A172 (cell line): ENCODE measurements around the gene SIX5. TPM values are rescaled to one million over a fixed set of nuclear protein-coding genes. Genes with fewer than 3 reads are reported as not detected.

ENCODE experiments used
- DNase-seq: peaks from one replicate; pipeline ENCODE4 v3.0.0-alpha.2; 2015; ENCODE audit warnings: low spot score
- total RNA-seq: library from RNA; depleted of rRNA; stranded (reverse); fragments of >200 nt; shearing (Covaris generic); gene quantifications from 2 replicates; pipeline ENCODE4 v1.2.3, GENCODE V29; 2014

SIX5 gene
- total RNA-seq, 1 experiment from 2014 or later: 9.5 TPM

DNA sequence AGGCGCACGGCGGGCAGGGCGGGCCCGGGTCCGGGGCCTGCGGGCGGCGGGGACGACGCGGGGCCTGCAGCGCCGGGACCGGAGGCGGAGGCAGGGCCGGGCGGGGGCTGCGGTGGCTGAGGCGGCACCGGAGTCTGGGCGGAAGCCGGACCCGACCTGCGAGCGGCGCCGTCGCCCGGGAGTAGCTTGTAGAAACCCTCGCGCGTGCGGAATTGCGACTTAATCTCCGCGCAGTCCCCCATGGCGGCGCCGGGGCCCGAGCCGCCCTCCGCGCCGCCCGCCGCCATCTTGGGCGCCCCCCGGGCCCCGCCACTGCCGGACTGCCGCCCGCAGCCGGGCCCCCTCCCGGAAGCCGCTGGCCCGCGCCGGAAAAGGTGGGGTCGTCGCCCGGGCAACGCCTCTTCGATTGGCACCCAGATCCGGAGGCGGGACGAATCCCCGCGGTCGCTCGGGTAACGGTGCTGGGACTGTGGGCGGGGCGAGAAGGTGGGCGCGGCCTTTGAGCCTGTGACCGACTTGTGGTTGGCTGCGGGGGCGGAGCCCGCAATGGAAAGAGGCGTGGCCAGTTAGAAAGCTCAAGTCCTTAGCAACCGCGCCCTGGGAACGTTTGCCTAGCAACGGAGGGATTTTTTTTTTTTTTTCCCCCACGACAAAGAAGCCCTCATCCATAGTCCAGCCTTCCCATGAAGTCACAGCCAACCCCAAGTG lies 23.6 kb upstream of the SIX5 start, which contains the start of gene DMWD:
DMWD (minus strand) TSS at position 376 of the 708 bp plus-strand sequence; CDS start at position 287, 89 bp downstream.
- DNase-seq: peak; percentile 91

GRCh38 chr19:45791744-45792469 lies 22.9 kb upstream of the SIX5 start:
- DNase-seq: no peak

- DNase-seq: no peak
Measured at GRCh38 chr19:45790942-45791341, 21.9 kb upstream of the SIX5 start.

DNA sequence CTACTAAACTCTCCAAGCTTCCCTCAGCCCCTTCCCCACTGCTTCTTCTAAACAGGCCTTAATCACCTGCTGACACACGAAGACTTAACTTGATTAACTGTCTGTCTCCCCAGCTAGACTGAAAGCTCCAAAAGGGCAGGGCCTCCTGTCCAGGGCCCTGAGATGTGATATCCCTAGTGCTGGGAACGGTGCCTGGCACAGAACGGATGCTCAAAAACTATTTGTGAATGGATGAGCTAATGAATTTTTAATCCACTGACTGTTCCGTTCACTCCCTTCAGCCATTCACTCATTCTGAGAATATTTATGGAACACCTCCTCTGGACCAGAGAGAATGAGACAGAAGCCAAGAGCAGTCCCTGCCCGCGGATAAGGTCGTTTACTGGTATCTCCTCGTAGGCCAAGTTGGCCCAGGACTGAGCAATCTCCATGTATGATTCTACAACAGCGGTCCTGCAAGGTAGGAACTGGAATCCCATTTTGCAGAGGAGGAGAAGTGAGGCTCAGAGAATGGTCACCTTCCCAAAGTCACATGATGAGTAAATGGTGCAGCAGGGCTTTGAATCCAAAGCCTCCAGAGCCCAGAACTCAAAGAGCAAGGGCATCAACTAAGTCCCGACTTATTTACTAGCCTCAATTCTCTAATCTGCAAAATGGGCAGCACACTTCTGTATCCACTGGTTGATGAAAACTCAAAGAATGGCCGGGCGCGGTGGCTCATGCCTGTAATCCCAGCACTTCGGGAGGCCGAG lies 20.2 kb upstream of the SIX5 start:
- DNase-seq: no peak

- no peak for DNase-seq
Measured at GRCh38 chr19:45786533-45786894, 17.5 kb upstream of the SIX5 start.

- no peak for DNase-seq
Measured at GRCh38 chr19:45785781-45786532, 16.9 kb upstream of the SIX5 start.

DNA sequence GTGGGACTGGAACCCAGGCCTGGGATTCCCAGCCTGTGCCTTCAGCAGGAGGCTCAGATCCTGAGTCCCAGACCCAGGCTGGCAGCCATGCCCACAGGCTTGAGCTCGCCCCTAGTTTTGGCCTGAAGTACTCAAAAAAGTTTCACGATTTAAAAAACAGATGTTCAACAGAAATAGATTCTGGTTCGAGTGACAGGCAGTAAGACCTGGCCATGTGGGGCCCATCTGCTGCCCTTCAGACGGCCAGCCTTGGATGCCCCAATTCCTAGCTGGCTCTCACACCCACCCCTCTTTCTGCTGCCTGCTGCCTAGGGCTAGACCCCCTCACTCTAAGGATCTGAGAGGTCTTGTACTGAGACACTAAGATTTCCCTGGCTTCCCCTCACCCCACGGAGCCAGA lies 16.0 kb upstream of the SIX5 start:
- DNase-seq: no peak

- DNase-seq: no peak
Measured at GRCh38 chr19:45784096-45784495, 15.0 kb upstream of the SIX5 start.

GRCh38 chr19:45782820-45783785 lies 14.1 kb upstream of the SIX5 start:
- peak; percentile 71 for DNase-seq

DNA sequence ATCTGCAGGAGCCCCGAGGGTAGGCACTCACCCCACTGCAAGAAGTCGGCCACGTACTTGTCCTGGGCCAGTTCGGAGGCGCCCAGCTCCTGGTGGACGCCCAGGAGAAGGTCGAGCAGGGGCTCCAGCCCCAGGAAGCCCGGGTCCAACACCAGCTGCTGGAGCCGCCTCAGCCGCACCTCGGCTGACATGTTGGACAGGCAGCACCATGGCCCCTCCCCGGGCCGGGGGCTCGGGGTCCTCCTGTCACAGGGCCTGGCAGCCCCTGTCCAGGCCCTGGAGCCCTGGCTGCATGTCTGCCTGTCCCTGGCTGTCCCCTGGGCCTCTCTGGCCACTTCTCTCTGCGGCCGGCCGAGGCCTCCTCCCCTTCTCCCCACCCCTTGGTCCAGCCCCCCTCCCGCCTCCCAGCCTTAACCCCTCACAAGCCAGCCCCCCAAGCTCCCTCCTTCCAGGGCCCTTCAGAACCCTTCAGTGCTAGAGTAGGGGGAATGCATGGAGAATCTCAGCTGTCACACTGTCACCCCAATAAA lies 13.2 kb upstream of the SIX5 start, which contains the start of gene DMPK:
DMPK (minus strand) TSS at position 329 of the 530 bp plus-strand sequence; CDS start at position 191, 138 bp downstream.
- DNase-seq: no peak

GRCh38 chr19:45781214-45782161 lies 12.4 kb upstream of the SIX5 start:
- DNase-seq: peak; percentile 54

DNA sequence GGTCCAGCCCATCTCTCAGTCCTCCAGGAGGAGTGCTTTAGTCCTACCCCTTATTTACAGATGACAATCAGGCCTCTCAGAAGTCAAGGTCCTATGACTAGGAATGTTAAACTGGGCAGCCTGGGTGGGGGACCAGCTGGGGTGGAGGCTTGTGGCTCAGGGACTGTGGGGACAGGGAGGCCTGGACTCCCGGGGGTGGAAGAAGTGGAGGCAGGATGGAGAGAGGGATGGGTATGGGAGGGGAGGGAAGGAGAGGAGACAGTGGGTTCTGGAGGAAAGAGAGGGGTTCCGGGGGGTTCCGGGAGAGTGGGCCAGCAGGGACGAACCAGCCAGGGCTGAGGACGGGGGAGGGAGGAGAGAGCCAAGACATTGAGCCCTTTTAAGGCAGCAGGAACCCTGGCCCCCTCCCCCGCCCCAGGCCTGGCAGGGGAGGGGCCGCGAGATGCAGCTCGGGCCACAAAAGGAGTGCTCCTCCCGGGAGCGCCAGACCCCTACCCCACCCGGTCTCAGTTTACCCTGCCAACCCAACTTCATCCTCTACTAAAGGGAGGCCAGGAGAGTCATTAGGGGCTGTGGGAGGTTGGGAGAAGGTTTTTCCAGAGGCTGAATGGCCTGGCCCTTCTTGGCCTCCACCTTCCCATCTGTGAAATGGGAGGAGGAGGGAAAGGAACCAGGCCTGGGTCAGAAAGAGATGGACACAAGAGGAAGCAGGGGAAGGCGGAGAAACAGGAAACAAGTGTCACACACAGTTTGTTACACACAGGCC lies 11.6 kb upstream of the SIX5 start:
- DNase-seq: no peak

DNA sequence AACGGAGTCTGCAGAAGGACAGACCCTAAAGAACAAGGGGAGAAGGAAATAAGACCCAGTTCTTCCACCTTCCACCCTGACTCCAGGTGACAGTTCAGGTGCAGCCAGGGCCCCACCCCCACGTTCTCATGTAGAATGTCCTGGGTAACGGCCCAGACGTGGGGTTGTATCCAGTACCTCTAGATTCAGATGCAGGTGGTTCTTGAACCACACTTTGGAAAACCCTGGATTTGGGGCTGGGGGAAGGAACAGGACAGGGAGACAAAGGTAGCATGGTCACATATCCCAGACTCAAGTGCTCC lies 11.0 kb upstream of the SIX5 start:
- DNase-seq: no peak

GRCh38 chr19:45779231-45780145 lies 10.4 kb upstream of the SIX5 start:
- peak; percentile 14 for DNase-seq

GRCh38 chr19:45778010-45778661 lies 9.1 kb upstream of the SIX5 start:
- DNase-seq: no peak

- DNase-seq: no peak
Measured at GRCh38 chr19:45777395-45777961, 8.4 kb upstream of the SIX5 start.

GRCh38 chr19:45774765-45775164 lies 5.7 kb upstream of the SIX5 start:
- DNase-seq: no peak
